ENCODE measurements around the gene GLCE.

GRCh38 chr15:69146724-69147435, 13.6 kb upstream of the GLCE start:
- no peak for TF ChIP-seq EZH2phosphoT487 (IDR thresholded peaks at IDR 0.05; ENCODE audit: insufficient read depth, low read depth)
- no peak for TF ChIP-seq EZH2 (IDR thresholded peaks at IDR 0.05; ENCODE audit: insufficient read depth, poor library complexity, severe bottlenecking)

Measured in GM23248 (cell line).